ENCODE data around the gene CLEC16A.

The CLEC16A gene

DNA sequence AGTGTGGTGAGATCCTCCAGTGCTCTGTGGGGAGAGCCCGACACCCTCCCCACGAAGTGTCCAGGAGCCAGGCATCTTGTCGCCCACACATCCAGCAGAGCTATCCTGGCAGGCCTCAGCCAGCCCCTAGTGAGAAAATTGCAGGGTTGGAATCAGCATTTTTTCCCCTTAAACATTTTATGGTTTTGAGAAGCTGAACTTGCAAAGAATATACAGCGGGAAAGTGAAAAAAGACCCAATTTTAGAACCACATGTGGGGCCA, 227.0 kb downstream of the CLEC16A start:
- in situ Hi-C loops (cut with HindIII; ENCODE audit: low sequenced_read_pairs): no loop called here
- DNase-seq (ENCODE audit: low read depth, low spot score): no peak
- no peak overlapping the region for H3K4me3 ChIP-seq (ENCODE audit: low read depth, low read length)
- TF ChIP-seq CTCF (IDR thresholded peaks at IDR 0.05; ENCODE audit: low read depth, low read length): no peak

DNA sequence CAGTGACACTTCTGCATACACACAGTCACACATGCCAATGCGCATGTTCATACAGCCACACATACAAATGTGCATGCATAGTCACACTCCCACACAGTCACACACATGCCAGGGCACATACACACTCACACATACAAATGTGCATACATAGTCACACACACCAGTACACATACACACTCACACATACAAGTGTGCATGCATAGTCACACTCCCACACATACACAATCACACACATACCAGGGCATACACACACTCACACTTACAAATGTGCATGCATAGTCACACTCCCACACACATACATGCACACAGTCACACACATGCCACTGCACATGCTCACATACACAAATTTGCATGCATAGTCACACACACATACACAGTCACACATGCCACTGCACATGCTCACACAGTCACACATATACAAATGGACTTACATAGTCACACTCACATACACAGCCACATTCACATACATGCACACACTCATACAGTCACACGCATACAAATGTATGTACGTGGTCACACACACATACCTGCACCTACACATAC, 227.5 kb downstream of the CLEC16A start:
- H3K4me3 ChIP-seq (ENCODE audit: low read depth, low read length): no peak overlapping the region
- in situ Hi-C loops (cut with HindIII; ENCODE audit: low sequenced_read_pairs): no loop called here
- no peak for DNase-seq (ENCODE audit: low read depth, low spot score)
- TF ChIP-seq CTCF (IDR thresholded peaks at IDR 0.05; ENCODE audit: low read depth, low read length): no peak

GRCh38 chr16:11173426-11173825, 229.1 kb downstream of the CLEC16A start:
- TF ChIP-seq CTCF (IDR thresholded peaks at IDR 0.05; ENCODE audit: low read depth, low read length): no peak
- no peak for DNase-seq (ENCODE audit: low read depth, low spot score)
- H3K4me3 ChIP-seq (ENCODE audit: low read depth, low read length): no peak overlapping the region
- in situ Hi-C loops (cut with HindIII; ENCODE audit: low sequenced_read_pairs): no loop called here

DNA sequence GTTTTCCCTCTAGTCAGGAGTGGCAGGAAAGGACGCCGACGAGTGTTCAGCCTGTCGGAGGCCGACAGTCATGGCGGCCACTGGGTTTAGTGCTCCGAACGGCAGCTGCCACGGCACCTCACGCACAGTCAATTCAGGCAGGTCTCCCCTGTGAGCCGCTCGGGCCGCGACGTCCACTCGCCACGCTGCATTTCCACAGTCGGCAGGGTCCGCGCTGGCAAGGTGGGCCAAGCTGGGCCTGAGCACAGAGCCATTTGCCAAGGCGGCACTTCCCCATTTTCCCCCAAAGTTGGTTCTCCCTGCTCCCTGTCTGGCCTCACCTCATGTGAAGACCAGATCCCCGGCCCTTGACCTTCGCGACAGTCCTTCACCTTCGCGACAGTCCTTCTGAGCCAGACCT, 229.8 kb downstream of the CLEC16A start:
- TF ChIP-seq CTCF (IDR thresholded peaks at IDR 0.05; ENCODE audit: low read depth, low read length): no peak
- no peak for DNase-seq (ENCODE audit: low read depth, low spot score)
- H3K4me3 ChIP-seq (ENCODE audit: low read depth, low read length): no peak overlapping the region
- in situ Hi-C loops (cut with HindIII; ENCODE audit: low sequenced_read_pairs): no loop called here

- TF ChIP-seq CTCF (IDR thresholded peaks at IDR 0.05; ENCODE audit: low read depth, low read length): no peak
- no peak for DNase-seq (ENCODE audit: low read depth, low spot score)
- in situ Hi-C loops (cut with HindIII; ENCODE audit: low sequenced_read_pairs): no loop called here
These were observed 230.9 kb downstream of the CLEC16A start for GRCh38 chr16:11175106-11175786.

DNA sequence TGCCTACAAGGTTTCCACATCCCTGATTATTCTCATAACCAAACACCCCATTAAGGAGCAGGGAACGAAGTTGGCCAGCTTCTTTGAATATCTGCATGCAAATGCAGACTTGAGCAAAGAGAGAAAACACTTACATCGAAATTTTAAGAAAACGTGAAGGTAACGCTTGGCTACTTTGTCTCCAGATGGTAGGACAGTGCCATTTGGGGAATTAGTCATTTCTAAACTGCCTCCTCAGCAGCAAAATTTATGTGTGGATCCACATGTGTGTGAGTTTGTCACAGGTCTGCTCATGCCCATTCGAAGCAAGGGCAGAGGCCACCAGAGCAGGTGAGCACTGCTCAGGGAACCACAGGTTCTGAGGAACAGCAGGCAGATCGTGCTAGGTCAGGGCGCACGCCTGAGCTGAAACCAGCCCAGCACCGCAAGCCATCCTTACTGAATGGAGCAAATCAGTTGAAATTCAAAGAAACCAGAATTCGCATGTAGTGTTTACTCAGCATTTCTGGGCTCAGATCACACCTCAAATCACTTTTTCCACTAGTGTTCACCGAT, 231.5 kb downstream of the CLEC16A start:
- in situ Hi-C loops (cut with HindIII; ENCODE audit: low sequenced_read_pairs): no loop called here
- no peak for DNase-seq (ENCODE audit: low read depth, low spot score)
- TF ChIP-seq CTCF (IDR thresholded peaks at IDR 0.05; ENCODE audit: low read depth, low read length): no peak
- no peak overlapping the region for H3K4me3 ChIP-seq (ENCODE audit: low read depth, low read length)

More at GRCh38 chr16:11175106-11175786, 230.9 kb downstream of the CLEC16A start:
- no peak overlapping the region for H3K4me3 ChIP-seq (ENCODE audit: low read depth, low read length)
